Common myeloid progenitor, CD34-positive (primary cell): ENCODE measurements around the gene AMBRA1.

ENCODE experiments used
- CTCF ChIA-PET: fragments of 350-600 bp; sonication (Branson Sonifier 250); formaldehyde crosslinking; loops from one replicate; lab custom pipeline; 2021; ENCODE audit warnings: antibody characterized with exemption; lab: Charles Lee
- POLR2A ChIA-PET: fragments of 350-600 bp; sonication (Branson Sonifier 250); formaldehyde crosslinking; loops from one replicate; lab custom pipeline; 2021; ENCODE audit warnings: antibody characterized with exemption; lab: Charles Lee
- DNase-seq, 3 donors: peaks; one replicate each; pipeline versions ENCODE4 v3.0.0 to v3.0.0-alpha.2; 2013
- H3K27ac ChIP-seq, 2 experiments: 1 replicate in 1 of 2; 2 replicates in 1 of 2; pipeline ENCODE4 v1.7.0; 2013; ENCODE audit warnings: inconsistent platforms in 2 of 2, low read length in 2 of 2, mild to moderate bottlenecking in 2 of 2, low read depth in 1 of 2, moderate library complexity in 1 of 2; ENCODE audit not compliant: severe bottlenecking in 2 of 2, insufficient read depth in 1 of 2, poor library complexity in 1 of 2
- H3K27me3 ChIP-seq, 5 experiments: replicated peaks in 2 of 5; 1 replicate in 3 of 5; 2 replicates in 2 of 5; pipeline versions ENCODE4 v1.6.1 to v1.7.0; 2013; ENCODE audit warnings: low read length in 4 of 5, mild to moderate bottlenecking in 2 of 5, moderate library complexity in 2 of 5, inconsistent platforms in 1 of 5; ENCODE audit not compliant: insufficient read depth in 5 of 5, control insufficient read depth in 4 of 5
- H3K36me3 ChIP-seq, 4 experiments: 1 replicate in 2 of 4; 2 replicates in 2 of 4; pipeline versions ENCODE4 v1.6.1 to v1.7.0; 2013; ENCODE audit warnings: low read length in 3 of 4, control low read depth in 1 of 4, mild to moderate bottlenecking in 1 of 4; ENCODE audit not compliant: control insufficient read depth in 4 of 4, insufficient read depth in 4 of 4
- H3K4me1 ChIP-seq, 4 experiments: 1 replicate in 3 of 4; 2 replicates in 1 of 4; pipeline versions ENCODE4 v1.6.1 to v1.7.1; 2013; ENCODE audit warnings: low read length in 3 of 4, mild to moderate bottlenecking in 3 of 4, control low read depth in 1 of 4, inconsistent platforms in 1 of 4, moderate library complexity in 1 of 4; ENCODE audit not compliant: control insufficient read depth in 4 of 4, insufficient read depth in 4 of 4; ENCODE audit errors: control extremely low read depth in 1 of 4
- H3K4me3 ChIP-seq, 7 experiments: 1 replicate in 4 of 7; 2 replicates in 3 of 7; pipeline versions ENCODE4 v1.5.1 to v1.7.0; 2013; ENCODE audit warnings: mild to moderate bottlenecking in 7 of 7, low read length in 6 of 7, moderate library complexity in 6 of 7, inconsistent platforms in 2 of 7, low read depth in 2 of 7, control low read depth in 1 of 7; ENCODE audit not compliant: insufficient read depth in 4 of 7, control insufficient read depth in 1 of 7; ENCODE audit errors: extremely low read depth in 1 of 7
- H3K9me3 ChIP-seq, 5 experiments: 1 replicate in 4 of 5; 2 replicates in 1 of 5; pipeline versions ENCODE4 v1.6.1 to v1.7.1; 2013; ENCODE audit warnings: low read length in 4 of 5, mild to moderate bottlenecking in 2 of 5, inconsistent platforms in 1 of 5, low read depth in 1 of 5, moderate library complexity in 1 of 5; ENCODE audit not compliant: control insufficient read depth in 4 of 5, insufficient read depth in 2 of 5; ENCODE audit errors: control extremely low read depth in 1 of 5
- WGBS: methylation state at CpG from one replicate; pipeline ENCODE4 v1.1.5; 2013; ENCODE audit not compliant: insufficient coverage; 5-methylcytosine and 5-hydroxymethylcytosine counted together

AMBRA1 gene

GRCh38 chr11:46560300-46560991 lies 33.4 kb downstream of the AMBRA1 start:
- peak overlapping the region in 6 of 7 experiments; percentile 51 to 80 (median 64) for H3K4me3 ChIP-seq
- H3K27ac ChIP-seq, result peak overlapping the region; percentile 65 to 90
- peak; percentile 25 to 73 (median 60) for DNase-seq
- H3K36me3 ChIP-seq, result peaks cover 0 to 3% (median 0%) of the 10 kb centered on the region in 4 experiments
- H3K4me1 ChIP-seq, result peaks cover 9 to 39% (median 21%) of the 10 kb centered on the region in 4 experiments
- POLR2A ChIA-PET, result interaction anchor here (0.5 to 0.6 kb wide), 2 partner anchors 9 to 10 kb away, joined by 3 to 4 read pairs; no protein-coding TSS in a partner anchor
- WGBS, result 0% methylated on average over 4 of the region's 6 CpGs
- CTCF ChIA-PET, result interaction anchor here (0.6 to 2.4 kb wide), 6 partner anchors 9 to 64 kb away, joined by 3 to 12 read pairs (median 4); partner anchors contain the start of genes ATG13 and HARBI1
- no peaks in the 10 kb centered on the region for H3K27me3 ChIP-seq
- H3K9me3 ChIP-seq, result no peaks in the 10 kb centered on the region

- H3K27ac ChIP-seq, result peak overlapping the region; percentile 65 to 90
- H3K4me1 ChIP-seq, result peaks cover 9 to 45% (median 22%) of the 10 kb centered on the region in 4 experiments
- no peaks in the 10 kb centered on the region for H3K9me3 ChIP-seq
- ChIA-PET CTCF (interaction anchor here (0.9 to 2.4 kb wide), 3 partner anchors 8 to 58 kb away, joined by 3 to 12 read pairs (median 3); partner anchors contain the start of genes ATG13 and HARBI1), POLR2A (interaction anchor here (0.6 kb wide), 1 partner anchor 29 kb away, joined by 3 read pairs; no protein-coding TSS in a partner anchor)
- peak overlapping the region in 4 of 7 experiments; percentile 61 to 78 (median 64) for H3K4me3 ChIP-seq
- 14% methylated on average over 1 of the region's 1 CpG for WGBS
- no peak for DNase-seq
- no peaks in the 10 kb centered on the region for H3K27me3 ChIP-seq
- H3K36me3 ChIP-seq, result peaks cover 0 to 3% (median 0%) of the 10 kb centered on the region in 4 experiments
Observed at GRCh38 chr11:46559815-46560214, 34.0 kb downstream of the AMBRA1 start.

DNA sequence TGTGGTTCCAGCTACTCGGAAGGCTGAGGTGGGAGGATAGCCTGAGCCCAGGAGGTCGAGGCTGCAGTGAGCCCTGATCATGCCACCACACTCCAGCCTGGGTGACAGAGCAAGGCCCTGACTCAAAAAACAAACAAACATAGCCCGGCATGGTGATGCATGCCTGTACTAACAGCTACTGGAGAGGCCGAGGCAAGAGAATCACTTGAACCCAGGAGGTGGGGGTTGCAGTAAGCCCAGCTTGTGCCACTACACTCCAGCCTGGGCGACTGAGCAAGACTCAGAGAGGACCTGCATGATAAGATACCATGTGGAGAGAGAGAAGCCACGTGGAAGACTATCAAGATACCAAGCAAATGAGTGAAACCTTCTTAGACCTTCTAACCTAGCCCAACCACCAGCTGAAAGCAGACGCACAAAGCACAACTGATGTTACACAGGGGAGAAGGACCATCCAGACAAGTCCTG lies 36.1 kb downstream of the AMBRA1 start:
- Histone ChIP-seq H3K27me3 (no peaks in the 10 kb centered on the region), H3K4me3 (no peak overlapping the region), H3K9me3 (no peaks in the 10 kb centered on the region), H3K36me3 (peaks cover 0 to 3% (median 0%) of the 10 kb centered on the region in 4 experiments), H3K4me1 (peaks cover 21 to 63% (median 35%) of the 10 kb centered on the region in 4 experiments), H3K27ac (no peak overlapping the region)
- ChIA-PET POLR2A (no interaction called here), CTCF (interaction anchor here (0.6 to 1.5 kb wide), 4 partner anchors 9 to 169 kb away, joined by 3 to 5 read pairs (median 3); no protein-coding TSS in a partner anchor)
- no peak for DNase-seq
- WGBS, result 94% methylated on average over 6 of the region's 7 CpGs

- CTCF ChIA-PET, result interaction anchor here (1.0 to 2.6 kb wide), 4 partner anchors 11 to 65 kb away, joined by 3 to 12 read pairs (median 4); no protein-coding TSS in a partner anchor
- no peak overlapping the region for H3K4me3 ChIP-seq
- WGBS, result 80% methylated on average over 1 of the region's 2 CpGs
- H3K36me3 ChIP-seq, result peaks cover 0 to 3% (median 0%) of the 10 kb centered on the region in 4 experiments
- POLR2A ChIA-PET, result no interaction called here
- H3K4me1 ChIP-seq, result peaks cover 14 to 49% (median 22%) of the 10 kb centered on the region in 4 experiments
- no peaks in the 10 kb centered on the region for H3K9me3 ChIP-seq
- no peak for DNase-seq
- no peak overlapping the region for H3K27ac ChIP-seq
- H3K27me3 ChIP-seq, result no peaks in the 10 kb centered on the region
Observed at GRCh38 chr11:46555267-46556054, 38.4 kb downstream of the AMBRA1 start.

- Histone ChIP-seq H3K27me3 (no peaks in the 10 kb centered on the region), H3K4me3 (peak overlapping the region in 2 of 7 experiments; percentile 19 to 51), H3K27ac (peak overlapping the region; percentile 16 to 62), H3K36me3 (peaks cover 0 to 3% (median 0%) of the 10 kb centered on the region in 4 experiments), H3K4me1 (peaks cover 6 to 40% (median 19%) of the 10 kb centered on the region in 4 experiments), H3K9me3 (no peaks in the 10 kb centered on the region)
- POLR2A ChIA-PET, result interaction anchor here (0.7 kb wide), 1 partner anchor 63 kb away, joined by 4 read pairs; no protein-coding TSS in a partner anchor
- peak in 2 of 3 donors; percentile 27 to 43 for DNase-seq
- 57% methylated on average over 5 of the region's 5 CpGs for WGBS
- CTCF ChIA-PET, result interaction anchor here (1.0 to 2.6 kb wide), 5 partner anchors 10 to 64 kb away, joined by 3 to 12 read pairs (median 4); no protein-coding TSS in a partner anchor
Observed at GRCh38 chr11:46554213-46555147, 39.3 kb downstream of the AMBRA1 start.

GRCh38 chr11:46553814-46554212 lies 40.0 kb downstream of the AMBRA1 start:
- H3K27ac ChIP-seq, result peak overlapping the region; percentile 9 to 62
- 0% methylated on average over 1 of the region's 1 CpG for WGBS
- CTCF ChIA-PET, result interaction anchor here (0.8 to 2.6 kb wide), 4 partner anchors 10 to 63 kb away, joined by 3 to 12 read pairs (median 4); no protein-coding TSS in a partner anchor

More at GRCh38 chr11:46553814-46554212, 40.0 kb downstream of the AMBRA1 start:
- Histone ChIP-seq H3K27me3 (no peaks in the 10 kb centered on the region), H3K4me3 (peak overlapping the region in 2 of 7 experiments; percentile 13 to 51), H3K36me3 (peaks cover 0 to 3% (median 0%) of the 10 kb centered on the region in 4 experiments), H3K9me3 (no peaks in the 10 kb centered on the region), H3K4me1 (peaks cover 5 to 37% (median 18%) of the 10 kb centered on the region in 4 experiments)
- POLR2A ChIA-PET, result no interaction called here
- peak in 2 of 3 donors; percentile 20 to 37 for DNase-seq
